M059J (cell line): ENCODE data around the gene ZFP91. TPM values are rescaled to one million over a fixed set of nuclear protein-coding genes. Genes with fewer than 3 reads are reported as not detected.

Experiments
- total RNA-seq: library from RNA; depleted of rRNA; stranded (reverse); fragments of >200 nt; shearing (Covaris generic); gene quantifications from 2 replicates; pipeline ENCODE4 v1.2.3, GENCODE V29; 2014; rRNA removed

The ZFP91 gene
- total RNA-seq, 1 experiment from 2014 or later, result 88.9 TPM

Other genes starting within 250 kb of the ZFP91 start
- gene OR5B17, start 220.0 kb upstream of the ZFP91 start, total RNA-seq, result not detected in 2 replicates
- gene OR5B3, start 172.2 kb upstream of the ZFP91 start, total RNA-seq, result not detected in 2 replicates
- gene OR5B2, start 150.9 kb upstream of the ZFP91 start, total RNA-seq, result not detected in 2 replicates
- not detected in 2 replicates for gene OR5B12, start 136.8 kb upstream of the ZFP91 start, total RNA-seq
- not detected in 2 replicates for gene OR5B21, start 71.0 kb upstream of the ZFP91 start, total RNA-seq
- 59.1 and 67.3 TPM in 2 replicates for gene LPXN, start 3.2 kb upstream of the ZFP91 start, total RNA-seq
- 0.17 and 0.89 TPM in 2 replicates for gene CNTF, start 43.6 kb downstream of the ZFP91 start, total RNA-seq
- gene GLYAT, start 152.9 kb downstream of the ZFP91 start, total RNA-seq, result not detected in 2 replicates